Erythroblast (primary cell): ENCODE measurements around the gene SHD.
A peak's percentile ranks its signal among the peaks of the same experiment; 100 is the strongest.

ENCODE experiments used
- DNase-seq, 2 experiments: peaks; one replicate each; lab custom pipeline; 2025; lab: John Stamatoyannopoulos, UW
- GATA1 ChIP-seq: IDR thresholded peaks from 2 replicates; pipeline ENCODE4 v1.6.1; 2011; ENCODE audit warnings: low read depth, mild to moderate bottlenecking, control low read depth, low read length, moderate library complexity
- POLR2A ChIP-seq: IDR thresholded peaks from 2 replicates; pipeline ENCODE4 v1.6.1; 2011; ENCODE audit warnings: mild to moderate bottlenecking, low read length

SHD gene

DNA sequence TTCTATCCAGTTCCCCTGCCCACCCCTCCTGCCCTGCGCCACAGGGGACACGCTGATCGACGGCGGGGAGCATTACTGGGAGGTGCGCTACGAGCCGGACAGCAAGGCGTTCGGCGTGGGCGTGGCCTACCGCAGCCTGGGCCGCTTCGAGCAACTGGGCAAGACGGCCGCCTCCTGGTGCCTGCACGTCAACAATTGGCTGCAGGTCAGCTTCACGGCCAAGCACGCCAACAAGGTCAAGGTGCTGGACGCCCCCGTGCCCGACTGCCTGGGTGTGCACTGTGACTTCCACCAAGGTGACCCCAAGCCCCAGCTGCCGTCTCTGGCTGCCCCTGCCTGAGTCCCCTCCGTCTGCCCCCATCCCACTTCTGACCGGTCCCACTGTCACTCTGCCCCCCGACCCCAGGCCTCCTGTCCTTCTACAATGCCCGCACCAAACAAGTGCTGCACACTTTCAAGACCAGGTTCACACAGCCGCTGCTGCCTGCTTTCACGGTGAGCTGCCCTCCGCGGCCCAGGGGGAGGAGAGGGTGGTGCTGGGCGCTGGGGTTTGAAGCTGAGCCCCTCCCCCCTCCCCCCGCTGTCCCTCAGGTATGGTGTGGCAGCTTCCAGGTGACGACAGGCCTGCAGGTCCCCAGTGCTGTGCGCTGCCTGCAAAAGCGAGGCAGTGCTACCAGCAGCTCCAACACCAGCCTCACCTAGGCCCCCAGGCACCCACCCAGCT is 44.0 kb downstream of the SHD start:
- no peak for TF ChIP-seq GATA1
- TF ChIP-seq POLR2A = no peak
- DNase-seq = no peak

DNA sequence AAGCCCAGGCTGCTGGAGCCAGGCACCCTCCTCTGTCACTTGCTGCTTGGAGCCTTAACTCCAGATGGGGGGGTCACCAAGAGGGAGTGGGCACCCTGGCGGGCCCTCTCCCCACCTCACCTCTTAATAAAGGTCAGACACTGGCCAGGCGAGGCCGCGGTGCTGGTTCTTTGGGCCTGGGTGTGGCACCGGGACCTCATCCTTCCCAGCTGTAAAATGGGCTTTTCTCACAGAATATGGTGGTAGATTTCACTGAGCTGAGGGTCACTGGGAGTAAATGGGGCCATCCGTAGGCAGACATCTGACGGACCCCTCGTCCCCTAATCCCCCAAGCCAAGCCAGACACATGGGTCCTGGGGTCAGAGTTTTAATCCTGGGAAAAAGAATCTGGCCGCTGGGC is 44.6 kb downstream of the SHD start:
- TF ChIP-seq GATA1 = no peak
- no peak for DNase-seq

DNA sequence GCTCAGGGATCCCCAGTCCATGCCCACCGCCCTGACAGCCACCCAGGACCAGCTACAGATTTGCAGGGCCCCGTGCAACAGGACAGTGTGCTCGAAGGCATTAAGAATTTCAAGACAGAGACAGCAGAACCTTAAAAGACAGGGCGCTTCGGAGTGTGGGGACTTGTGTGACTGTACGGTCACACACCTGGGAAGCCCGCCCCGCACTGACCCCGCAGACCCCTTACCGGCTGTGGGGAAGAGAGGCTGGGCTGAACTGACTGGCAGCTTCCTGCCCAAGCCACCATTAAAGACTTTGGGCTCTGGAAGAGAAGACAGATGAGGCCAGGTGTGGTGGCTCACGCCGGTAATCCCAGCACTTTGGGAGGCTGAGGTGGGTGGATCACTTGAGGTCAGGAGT is 45.2 kb downstream of the SHD start:
- DNase-seq = no peak
- TF ChIP-seq POLR2A (no peak), GATA1 (no peak)

DNA sequence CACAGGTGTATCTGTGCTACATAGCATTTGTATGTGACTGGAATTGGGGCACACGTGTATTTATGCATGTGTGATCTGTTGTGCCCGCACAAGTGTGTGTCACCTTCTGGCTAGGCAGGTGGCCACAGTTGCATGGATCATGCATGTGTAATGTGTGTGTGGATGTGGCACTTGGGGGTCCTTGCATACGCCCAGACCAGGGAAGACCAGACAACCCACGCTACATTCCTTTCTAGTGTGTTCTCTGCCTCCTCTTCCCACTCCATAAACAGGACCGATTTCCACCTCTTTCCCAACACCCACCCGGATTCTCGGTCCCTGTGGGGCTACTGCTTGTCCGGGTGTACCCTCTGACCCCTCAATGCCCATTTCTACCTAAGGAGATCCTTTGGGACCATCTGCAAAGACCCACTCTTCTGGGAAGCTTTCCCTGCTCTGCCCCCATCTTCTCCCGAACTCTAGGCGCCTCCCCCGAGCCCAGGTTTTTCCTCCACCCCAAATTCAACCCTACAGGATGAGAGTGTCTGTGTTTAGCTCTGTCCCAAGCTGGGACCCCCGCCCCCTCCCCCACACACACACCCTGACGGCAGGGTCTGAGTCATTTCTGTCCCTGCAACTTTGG is 47.3 kb downstream of the SHD start:
- no peak for DNase-seq
- TF ChIP-seq GATA1 (no peak), POLR2A (no peak)

GRCh38 chr19:4326837-4327251 is 47.8 kb downstream of the SHD start:
- peak; percentile 46 to 48 for DNase-seq
- TF ChIP-seq POLR2A (no peak), GATA1 (no peak)

DNA sequence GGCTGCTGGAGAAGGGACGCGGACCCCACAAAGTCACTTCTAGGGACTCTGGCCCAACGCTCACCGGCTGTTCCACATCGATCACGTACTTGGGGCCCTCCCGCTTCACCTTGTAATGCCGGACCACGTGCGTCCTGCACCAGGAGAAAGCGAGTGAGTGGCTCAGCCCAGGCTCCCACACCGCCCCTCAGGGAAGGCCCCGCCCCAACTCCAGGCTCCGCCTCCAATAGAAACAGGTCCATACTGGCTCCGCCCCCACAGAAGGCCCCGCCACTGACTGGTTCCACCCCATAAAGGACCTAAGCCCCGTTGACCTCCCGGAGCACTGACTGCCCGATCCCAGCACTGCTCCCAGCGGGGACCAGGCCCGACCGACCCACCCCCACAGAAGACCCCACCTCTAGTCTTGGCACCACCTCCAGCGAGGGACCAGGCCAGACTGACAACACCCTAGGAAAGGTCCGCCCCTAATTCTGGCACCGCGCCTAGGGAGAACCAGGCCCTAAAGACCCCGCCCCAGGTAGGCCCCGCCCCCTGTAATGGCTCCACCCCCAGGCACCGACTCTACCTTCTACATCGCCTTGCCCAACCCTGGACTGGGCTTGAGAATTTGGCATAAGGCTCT is 48.3 kb downstream of the SHD start:
- TF ChIP-seq POLR2A = no peak
- no peak for TF ChIP-seq GATA1
- peak; percentile 90 to 91 for DNase-seq

DNA sequence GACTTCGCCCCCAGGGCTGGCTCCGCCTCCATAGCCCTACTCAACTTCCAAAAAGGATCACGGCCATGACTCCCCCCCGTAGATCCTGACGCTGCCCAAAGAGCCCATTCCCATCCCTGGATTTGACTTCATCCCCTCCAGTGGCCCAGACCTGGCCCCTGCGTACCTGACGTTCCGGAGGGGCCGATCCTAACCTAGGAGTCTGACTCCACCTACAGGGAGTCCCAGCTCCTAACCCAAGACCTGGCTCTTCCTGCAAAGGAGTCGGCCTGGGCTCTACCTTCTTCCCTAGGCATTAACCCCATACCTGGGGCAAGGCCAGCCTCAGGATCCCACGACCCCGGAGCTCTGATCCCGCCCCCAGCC is 48.8 kb downstream of the SHD start:
- no peak for DNase-seq
- TF ChIP-seq GATA1 (no peak), POLR2A (no peak)

GRCh38 chr19:4328243-4328990 is 49.4 kb downstream of the SHD start:
- peak; percentile 95 to 97 for DNase-seq
- TF ChIP-seq GATA1 (no peak), POLR2A (peak; percentile 40)

DNA sequence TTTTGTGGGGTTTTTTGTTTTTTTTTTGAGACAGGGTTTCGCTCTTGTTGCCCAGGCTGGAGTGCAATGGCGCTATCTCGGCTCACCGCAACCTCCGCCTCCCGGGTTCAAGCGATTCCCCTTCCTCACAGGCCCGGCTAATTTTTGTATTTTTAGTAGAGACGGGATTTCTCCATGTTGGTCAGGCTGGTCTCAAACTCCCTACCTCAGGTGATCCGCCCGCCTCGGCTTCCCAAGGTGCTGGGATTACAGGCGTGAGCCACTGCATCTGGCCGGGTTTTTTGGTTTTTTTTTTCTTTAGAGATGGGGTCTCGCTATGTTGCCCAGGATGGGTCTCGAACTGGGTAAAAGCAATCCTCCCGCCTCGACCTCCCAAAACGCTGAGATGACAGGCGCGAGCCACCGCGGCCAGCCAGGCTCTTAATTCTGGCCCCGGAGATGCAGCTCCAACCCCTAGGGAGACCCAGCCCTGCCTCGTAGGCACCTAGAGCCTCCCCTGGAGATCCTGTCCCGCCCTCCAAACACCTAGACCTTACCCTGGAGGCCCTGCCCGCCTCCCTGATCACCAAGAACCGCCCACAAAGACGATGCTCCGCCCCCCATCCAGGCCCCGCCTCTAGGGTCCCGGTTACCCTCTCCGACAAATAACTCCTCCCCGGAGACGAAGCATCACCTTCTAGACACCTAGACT is 50.1 kb downstream of the SHD start:
- peak; percentile 30 to 43 for DNase-seq

- DNase-seq = no peak
- TF ChIP-seq POLR2A (no peak), GATA1 (no peak)
Observed at GRCh38 chr19:4329858-4330257, 50.8 kb downstream of the SHD start.

GRCh38 chr19:4334929-4335570 is 56.0 kb downstream of the SHD start:
- no peak for DNase-seq
- TF ChIP-seq GATA1 = no peak
- TF ChIP-seq POLR2A = no peak

GRCh38 chr19:4337906-4338440 is 58.9 kb downstream of the SHD start:
- peak; percentile 69 to 81 for DNase-seq
- TF ChIP-seq POLR2A (peak; percentile 46), GATA1 (no peak)
